ENCODE results near the gene CXCR5.

CXCR5 gene

DNA sequence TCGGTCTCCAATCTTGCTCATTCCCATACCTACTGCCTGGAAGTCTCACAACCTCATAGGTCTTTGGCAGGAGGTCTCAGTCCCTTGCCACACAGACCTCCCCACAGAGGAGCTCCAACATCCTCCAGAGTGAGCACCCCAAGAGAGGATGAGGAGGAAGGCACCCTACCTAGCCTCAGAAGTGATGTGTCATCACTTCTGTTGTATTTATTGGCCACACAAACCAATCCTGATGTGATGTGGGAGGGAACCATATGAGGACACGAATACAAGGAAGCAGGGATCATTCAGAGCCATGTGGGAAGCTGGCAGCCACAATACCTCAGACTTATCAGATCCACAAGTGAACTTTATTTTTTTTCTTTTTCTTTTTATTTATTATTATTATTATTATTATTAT, 63.4 kb downstream of the CXCR5 start:
- H3K4me3 ChIP-seq (ENCODE audit: low read length) = no peak overlapping the region
- no peaks in the 10 kb centered on the region for H3K27me3 ChIP-seq (ENCODE audit: control insufficient read depth, insufficient read depth, low read length)
- H3K4me1 ChIP-seq (ENCODE audit: control insufficient read depth, low read depth, low read length) = no peaks in the 10 kb centered on the region
- H3K27ac ChIP-seq (ENCODE audit: low read length) = no peak overlapping the region
- H3K9me3 ChIP-seq (ENCODE audit: control insufficient read depth, low read depth, low read length) = no peaks in the 10 kb centered on the region
- H3K36me3 ChIP-seq (ENCODE audit: control insufficient read depth, low read depth, low read length) = no peaks in the 10 kb centered on the region
- no peak overlapping the region for H3K9ac ChIP-seq (ENCODE audit: low read length)

Measured in iPS-18a (cell line).